Measurements from ENCODE around the gene EFNA5.
"Not testable (repeated sequence)": the region's sequence is repeated elsewhere in the genome, so short reads cannot be mapped to it uniquely, and the experiment has no call there.

EFNA5 gene

GRCh38 chr5:107499237-107499636 is 171.5 kb downstream of the EFNA5 start:
- Histone ChIP-seq H3K4me3 (IDR thresholded peaks at IDR 0.05; ENCODE audit: insufficient read depth, low read depth, low read length) (no peak overlapping the region), H4K20me1 (ENCODE audit: insufficient read depth) (no peaks in the 10 kb centered on the region), H3K4me1 (ENCODE audit: low read depth, poor library complexity, severe bottlenecking) (no peaks in the 10 kb centered on the region), H3K9ac (no peak overlapping the region), H3K79me2 (ENCODE audit: insufficient read depth, low read depth) (no peaks in the 10 kb centered on the region), H3K4me2 (no peak overlapping the region), H2AFZ (ENCODE audit: low read depth) (no peak overlapping the region), H3K27me3 (ENCODE audit: insufficient read depth, low read depth) (no peaks in the 10 kb centered on the region), H3K27ac (no peak overlapping the region), H3K36me3 (ENCODE audit: insufficient read depth) (no peaks in the 10 kb centered on the region)
- TF ChIP-seq CTCF (conservative IDR thresholded peaks at IDR 0.05; ENCODE audit: low read depth, low read length): no peak

GRCh38 chr5:107496466-107496865 is 174.3 kb downstream of the EFNA5 start:
- no peak for TF ChIP-seq CTCF (conservative IDR thresholded peaks at IDR 0.05; ENCODE audit: low read depth, low read length)
- Histone ChIP-seq H3K36me3 (ENCODE audit: insufficient read depth) (no peaks in the 10 kb centered on the region), H3K9ac (no peak overlapping the region), H2AFZ (ENCODE audit: low read depth) (no peak overlapping the region), H3K4me1 (ENCODE audit: low read depth, poor library complexity, severe bottlenecking) (no peaks in the 10 kb centered on the region), H4K20me1 (ENCODE audit: insufficient read depth) (no peaks in the 10 kb centered on the region), H3K27ac (no peak overlapping the region), H3K79me2 (ENCODE audit: insufficient read depth, low read depth) (no peaks in the 10 kb centered on the region), H3K4me2 (no peak overlapping the region), H3K4me3 (IDR thresholded peaks at IDR 0.05; ENCODE audit: insufficient read depth, low read depth, low read length) (no peak overlapping the region), H3K27me3 (ENCODE audit: insufficient read depth, low read depth) (no peaks in the 10 kb centered on the region)

GRCh38 chr5:107494129-107494528 is 176.6 kb downstream of the EFNA5 start:
- H3K27ac ChIP-seq; H3K4me3 ChIP-seq (IDR thresholded peaks at IDR 0.05; ENCODE audit: insufficient read depth, low read depth, low read length); H3K4me1 ChIP-seq (ENCODE audit: low read depth, poor library complexity, severe bottlenecking); H2AFZ ChIP-seq (ENCODE audit: low read depth); H3K79me2 ChIP-seq (ENCODE audit: insufficient read depth, low read depth); H3K4me2 ChIP-seq; H3K9ac ChIP-seq; H4K20me1 ChIP-seq (ENCODE audit: insufficient read depth); H3K27me3 ChIP-seq (ENCODE audit: insufficient read depth, low read depth); H3K36me3 ChIP-seq (ENCODE audit: insufficient read depth): not testable (repeated sequence)

- H3K9ac ChIP-seq: no peak overlapping the region
- no peaks in the 10 kb centered on the region for H3K27me3 ChIP-seq (ENCODE audit: insufficient read depth, low read depth)
- H4K20me1 ChIP-seq (ENCODE audit: insufficient read depth): no peaks in the 10 kb centered on the region
- TF ChIP-seq CTCF (conservative IDR thresholded peaks at IDR 0.05; ENCODE audit: low read depth, low read length): no peak
- H3K27ac ChIP-seq: no peak overlapping the region
- H3K4me2 ChIP-seq: no peak overlapping the region
- no peaks in the 10 kb centered on the region for H3K36me3 ChIP-seq (ENCODE audit: insufficient read depth)
- H2AFZ ChIP-seq (ENCODE audit: low read depth): no peak overlapping the region
- no peak overlapping the region for H3K4me3 ChIP-seq (IDR thresholded peaks at IDR 0.05; ENCODE audit: insufficient read depth, low read depth, low read length)
- H3K79me2 ChIP-seq (ENCODE audit: insufficient read depth, low read depth): no peaks in the 10 kb centered on the region
- H3K4me1 ChIP-seq (ENCODE audit: low read depth, poor library complexity, severe bottlenecking): no peaks in the 10 kb centered on the region
These were observed 183.6 kb downstream of the EFNA5 start for GRCh38 chr5:107487056-107487542.

- no peak for TF ChIP-seq CTCF (conservative IDR thresholded peaks at IDR 0.05; ENCODE audit: low read depth, low read length)
- no peak overlapping the region for H3K27ac ChIP-seq
- no peaks in the 10 kb centered on the region for H3K36me3 ChIP-seq (ENCODE audit: insufficient read depth)
- no peak overlapping the region for H3K9ac ChIP-seq
- no peak overlapping the region for H3K4me3 ChIP-seq (IDR thresholded peaks at IDR 0.05; ENCODE audit: insufficient read depth, low read depth, low read length)
- H3K79me2 ChIP-seq (ENCODE audit: insufficient read depth, low read depth): no peaks in the 10 kb centered on the region
- no peaks in the 10 kb centered on the region for H4K20me1 ChIP-seq (ENCODE audit: insufficient read depth)
- H2AFZ ChIP-seq (ENCODE audit: low read depth): no peak overlapping the region
- H3K4me2 ChIP-seq: no peak overlapping the region
- H3K4me1 ChIP-seq (ENCODE audit: low read depth, poor library complexity, severe bottlenecking): no peaks in the 10 kb centered on the region
- H3K27me3 ChIP-seq (ENCODE audit: insufficient read depth, low read depth): no peaks in the 10 kb centered on the region
These were observed 184.2 kb downstream of the EFNA5 start for GRCh38 chr5:107486489-107486888.
